T-helper 9 cell (primary cell): ENCODE data around the gene SNRNP25.

Experiments
- DNase-seq: peaks from one replicate; pipeline ENCODE4 v3.0.0-alpha.2; 2020

SNRNP25 gene

GRCh38 chr16:104928-105327 lies 51.3 kb downstream of the SNRNP25 start:
- DNase-seq = no peak

DNA sequence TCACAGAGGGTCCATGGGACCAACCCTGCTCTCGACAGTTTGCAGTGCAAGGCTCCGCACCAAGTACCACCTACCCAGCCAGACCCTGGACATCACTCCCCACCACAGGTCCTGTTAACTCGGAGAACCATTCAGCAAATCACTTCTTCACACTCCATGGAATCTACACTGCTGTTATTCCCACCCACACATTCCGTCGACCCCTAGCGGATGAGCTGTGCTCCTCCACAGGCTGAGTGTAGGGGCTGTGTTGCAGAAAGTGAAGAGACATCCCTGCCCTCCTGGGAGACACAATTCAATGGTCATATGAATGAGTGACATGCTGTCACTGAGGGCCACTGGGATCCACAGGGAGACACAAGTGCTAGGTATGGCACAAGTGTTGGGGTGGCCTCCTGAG lies 51.9 kb downstream of the SNRNP25 start:
- no peak for DNase-seq

GRCh38 chr16:106623-107324 lies 53.1 kb downstream of the SNRNP25 start:
- peak; percentile 23 for DNase-seq
